HG02798 (cell line): ENCODE results near the gene ZBTB38.

ENCODE experiments used
- ATAC-seq: cut with Tn5 transposase; IDR thresholded peaks from one replicate; pipeline ENCODE4 v1.9.1; 2021; ENCODE audit warnings: mild to moderate bottlenecking; ENCODE audit not compliant: unreplicated experiment, poor library complexity

ZBTB38 gene

GRCh38 chr3:141336672-141337522 is 31.4 kb upstream of the ZBTB38 start:
- peak; percentile 86 for ATAC-seq

GRCh38 chr3:141337523-141337854 is 30.8 kb upstream of the ZBTB38 start:
- ATAC-seq: no peak

DNA sequence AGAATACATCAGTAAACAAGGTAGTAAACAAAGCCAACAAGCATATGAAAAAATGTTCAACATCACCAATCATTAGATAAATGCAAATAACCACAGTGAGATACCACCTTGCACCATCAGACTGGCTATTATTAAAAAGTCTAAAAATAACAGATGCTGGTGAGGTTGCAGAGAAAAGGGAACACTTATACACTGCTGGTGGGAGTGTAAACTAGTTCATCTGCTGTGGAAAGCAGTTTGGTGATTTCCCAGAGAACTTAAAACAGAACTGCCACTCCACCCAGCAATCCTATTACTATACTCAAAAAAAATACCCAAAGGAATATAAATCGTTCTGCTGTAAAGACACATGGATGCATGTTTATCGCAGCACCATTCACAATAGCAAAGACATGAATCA is 30.3 kb upstream of the ZBTB38 start:
- ATAC-seq: no peak

DNA sequence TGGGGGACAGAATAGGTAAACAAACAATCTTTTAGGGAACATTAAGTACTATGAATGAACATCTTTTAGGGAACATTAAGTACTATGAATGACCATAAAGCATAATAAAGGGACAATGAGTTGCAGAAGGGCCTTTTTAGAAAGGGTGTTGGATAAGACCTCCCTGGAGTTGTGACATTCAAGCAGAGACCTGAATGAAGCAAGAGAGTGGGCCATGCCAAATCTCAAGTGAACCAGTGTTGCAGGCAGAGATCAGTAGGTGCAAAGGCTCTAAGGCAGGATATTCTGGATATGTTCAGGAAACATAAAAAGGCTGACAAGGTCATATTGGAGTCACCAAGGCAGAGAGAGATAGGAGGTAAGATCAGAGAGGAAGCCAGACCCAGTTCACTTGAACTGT is 29.4 kb upstream of the ZBTB38 start:
- no peak for ATAC-seq

- no peak for ATAC-seq
Observed at GRCh38 chr3:141341536-141341935, 26.8 kb upstream of the ZBTB38 start.

- ATAC-seq: no peak
Observed at GRCh38 chr3:141342386-141342785, 25.9 kb upstream of the ZBTB38 start.

DNA sequence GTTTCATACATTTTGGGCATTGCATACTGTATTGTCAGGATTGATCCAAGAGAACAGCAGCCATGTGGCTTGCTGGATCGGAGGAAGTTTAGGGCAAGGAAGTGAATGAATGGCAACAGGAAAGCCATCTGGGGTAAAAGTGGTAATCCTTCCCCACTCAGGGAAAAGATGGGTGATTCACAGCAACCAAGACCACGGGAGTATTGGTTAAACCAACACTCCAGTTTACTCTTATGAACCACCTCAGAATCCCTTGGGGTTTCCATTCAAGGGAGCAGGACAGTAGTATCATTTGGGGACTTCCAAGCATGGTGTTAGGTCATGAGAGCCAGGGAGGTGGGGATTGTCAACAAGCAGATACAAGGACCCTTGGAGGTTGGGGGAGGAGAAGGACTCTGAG is 25.2 kb upstream of the ZBTB38 start:
- ATAC-seq: no peak

DNA sequence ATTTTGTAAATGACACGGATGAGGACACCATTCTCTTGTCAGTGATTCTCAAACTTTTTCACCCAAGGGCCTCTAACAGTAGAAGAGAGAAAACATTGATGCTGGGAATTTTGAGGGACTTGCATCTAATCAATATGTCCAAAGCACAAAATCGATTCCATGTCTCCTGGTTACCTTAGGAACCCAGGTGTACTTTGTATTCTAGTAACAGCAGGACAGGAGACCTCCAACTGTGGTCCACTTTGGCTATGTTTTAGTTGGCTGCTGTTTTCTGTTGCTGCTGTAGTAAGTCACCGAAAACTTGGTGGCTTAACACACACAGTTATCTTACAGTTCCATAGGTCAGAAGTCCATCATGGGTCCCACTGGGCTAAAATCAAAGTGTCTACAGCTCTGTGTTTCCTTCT is 24.4 kb upstream of the ZBTB38 start:
- no peak for ATAC-seq

DNA sequence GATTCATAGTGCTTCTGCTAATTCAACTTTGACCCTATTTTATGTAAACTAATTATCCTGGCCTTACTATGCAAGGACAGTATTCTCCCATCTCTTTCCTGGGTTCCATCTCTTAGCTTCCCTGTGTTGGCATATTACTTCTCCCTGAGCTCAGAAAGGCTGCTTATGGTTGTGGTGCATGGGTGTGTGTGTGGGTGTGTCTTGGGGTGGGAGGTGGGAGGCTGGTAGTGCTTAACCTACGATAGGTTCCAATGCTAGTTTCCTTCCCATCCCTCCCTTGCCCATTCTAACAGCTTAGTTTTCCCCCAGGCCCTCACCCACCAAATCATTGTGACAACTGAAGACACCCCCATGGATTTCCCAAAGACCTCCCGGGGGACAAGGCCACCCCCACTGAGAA is 22.8 kb upstream of the ZBTB38 start:
- no peak for ATAC-seq

DNA sequence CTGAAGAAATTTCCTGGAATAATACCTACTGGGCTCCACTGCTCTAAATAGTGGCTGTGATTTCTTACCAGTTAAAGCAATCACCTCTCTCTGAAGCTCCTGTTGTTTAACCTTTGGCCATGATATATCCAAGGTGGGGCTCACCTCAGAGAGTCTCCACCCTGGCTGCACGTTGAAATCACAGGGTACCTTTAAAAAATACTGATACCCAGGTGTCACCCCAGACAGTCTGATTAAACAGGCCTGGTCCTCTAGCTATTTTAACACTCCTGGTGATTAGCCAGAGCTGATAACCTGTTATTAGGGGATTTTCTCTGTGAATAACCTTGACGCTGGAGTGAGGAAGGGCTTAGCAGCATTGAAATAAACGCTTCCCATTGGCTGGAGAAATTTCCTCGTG is 22.3 kb upstream of the ZBTB38 start:
- ATAC-seq: no peak

GRCh38 chr3:141346418-141346817 is 21.9 kb upstream of the ZBTB38 start:
- no peak for ATAC-seq

DNA sequence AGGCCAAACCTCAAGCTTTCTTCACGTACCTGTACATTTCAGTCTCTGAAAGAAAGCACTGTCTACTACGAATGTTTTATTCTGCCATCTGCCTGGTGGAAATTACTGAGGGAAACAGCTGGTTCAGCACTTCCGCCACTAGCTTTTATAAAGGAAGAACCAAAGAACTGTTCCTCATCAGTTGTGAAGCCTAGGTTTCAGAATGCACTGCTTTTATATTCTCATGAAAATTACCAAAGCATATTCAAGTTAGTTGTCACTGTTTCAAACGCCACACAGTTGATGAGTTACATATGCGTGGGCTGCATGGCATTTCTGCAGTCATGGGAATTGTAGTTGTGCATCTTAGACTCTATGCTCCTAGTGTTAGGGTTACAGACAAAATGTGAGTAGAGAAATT is 21.5 kb upstream of the ZBTB38 start:
- ATAC-seq: no peak

- no peak for ATAC-seq
Observed at GRCh38 chr3:141348837-141349236, 19.5 kb upstream of the ZBTB38 start.

- no peak for ATAC-seq
Observed at GRCh38 chr3:141349711-141350110, 18.6 kb upstream of the ZBTB38 start.

DNA sequence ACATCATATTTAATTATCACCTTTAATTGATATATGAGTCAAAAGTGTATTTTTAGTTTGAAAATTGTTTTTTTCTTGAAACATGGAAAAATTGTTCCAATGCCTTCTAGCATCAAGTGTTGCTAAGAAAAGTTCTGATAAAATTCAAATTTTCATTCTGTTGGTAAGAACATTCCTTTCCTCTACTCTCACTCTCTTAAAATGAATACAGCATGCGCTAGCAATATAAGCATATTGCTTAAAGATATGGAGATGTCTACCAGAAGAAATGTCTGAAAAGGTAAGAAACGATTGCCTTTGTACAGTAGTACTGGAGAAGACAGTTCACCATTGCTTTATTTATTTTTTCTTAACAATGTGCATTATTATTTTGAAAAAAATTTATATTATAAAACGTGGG is 17.6 kb upstream of the ZBTB38 start:
- no peak for ATAC-seq

GRCh38 chr3:141352262-141352984 is 15.9 kb upstream of the ZBTB38 start:
- no peak for ATAC-seq

- ATAC-seq: no peak
Observed at GRCh38 chr3:141353652-141354495, 14.4 kb upstream of the ZBTB38 start.

GRCh38 chr3:141354517-141354916 is 13.8 kb upstream of the ZBTB38 start:
- no peak for ATAC-seq

GRCh38 chr3:141355242-141355641 is 13.1 kb upstream of the ZBTB38 start:
- no peak for ATAC-seq

- no peak for ATAC-seq
Observed at GRCh38 chr3:141356046-141356445, 12.3 kb upstream of the ZBTB38 start.
